Stomach (tissue), 4 donors: ENCODE data around the gene CTTNBP2.

Source experiments
- EP300 ChIP-seq: sonication (generic); formaldehyde crosslinking; IDR thresholded peaks from one replicate; pipeline ENCODE4 v1.6.1; 2017; ENCODE audit warnings: antibody characterized with exemption
- POLR2A ChIP-seq, 4 donors: fragments of 450-650 bp; IDR thresholded peaks; one replicate each; pipeline ENCODE4 v1.6.1; 2016; ENCODE audit warnings: antibody characterized with exemption in 4 of 4, control low read depth in 2 of 4, mild to moderate bottlenecking in 1 of 4, moderate library complexity in 1 of 4
- POLR2AphosphoS5 ChIP-seq, 3 donors: sonication (generic); formaldehyde crosslinking; IDR thresholded peaks; one replicate each; pipeline ENCODE4 v1.6.1; 2016; ENCODE audit warnings: antibody characterized with exemption in 3 of 3

DNA sequence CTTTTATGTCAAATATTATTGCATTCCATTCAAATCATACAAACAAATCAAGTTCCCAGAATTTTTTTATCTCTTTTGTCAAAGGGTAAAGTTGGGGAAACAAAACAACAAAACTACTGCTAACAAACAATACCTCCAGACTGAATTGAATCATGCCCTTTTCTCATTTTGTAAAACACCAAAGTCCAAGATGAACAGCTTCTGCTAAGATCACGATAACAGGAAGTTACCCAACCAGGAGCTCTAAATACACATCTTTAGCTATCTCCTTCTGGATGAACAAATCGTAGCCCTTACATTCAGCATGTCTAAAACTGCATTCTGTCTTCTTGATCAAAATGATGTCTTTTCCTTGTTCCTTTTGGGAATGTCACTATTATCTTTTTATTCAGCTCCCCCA is 97.4 kb downstream of the CTTNBP2 start:
- TF ChIP-seq POLR2A (IDR thresholded peaks at IDR 0.05) (no peak), POLR2AphosphoS5 (IDR thresholded peaks at IDR 0.05) (no peak), EP300 (no peak)
